Panc1 (cell line): ENCODE results near the gene MYO3B. TPM values are rescaled to one million over a fixed set of nuclear protein-coding genes. Genes with fewer than 3 reads are reported as not detected.
"Not testable (repeated sequence)": the region's sequence is repeated elsewhere in the genome, so short reads cannot be mapped to it uniquely, and the experiment has no call there.

Experiments
- ATAC-seq: fragments of 200-7000 bp; cut with Tn5 transposase; 2 replicates; pipeline ENCODE4 v1.9.1; 2020; ENCODE audit warnings: mild to moderate bottlenecking, moderate library complexity
- BruUV-seq: library from RNA; stranded (reverse); fragments of 400-500 nt; replicated peaks from 2 replicates; lab custom pipeline; 2021; lab: Mats Ljungman, UMichigan
- CTCF ChIA-PET: fragments of 300-600 bp; sonication (Branson Sonifier 250); formaldehyde crosslinking; loops from one replicate; lab custom pipeline; 2022; ENCODE audit warnings: antibody characterized with exemption; lab: Charles Lee
- POLR2A ChIA-PET: fragments of 300-600 bp; sonication (Branson Sonifier 250); formaldehyde crosslinking; loops from one replicate; lab custom pipeline; 2022; ENCODE audit warnings: antibody characterized with exemption; lab: Charles Lee
- DNase-seq: peaks from one replicate; pipeline ENCODE4 v3.0.0-alpha.2; 2010; ENCODE audit warnings: low read depth, low spot score
- H3K27ac ChIP-seq: 2 replicates; pipeline ENCODE4 v1.5.1; 2011; ENCODE audit warnings: mild to moderate bottlenecking, low read length, inconsistent platforms
- H3K27me3 ChIP-seq: fragments of 200-500 bp; sonication (Bioruptor generic); 2 replicates; pipeline ENCODE4 v1.6.0; 2014; ENCODE audit warnings: low read length, inconsistent platforms; ENCODE audit not compliant: control insufficient read depth, insufficient read depth
- H3K36me3 ChIP-seq: fragments of 200-500 bp; sonication (Bioruptor generic); 2 replicates; pipeline ENCODE4 v1.5.1; 2014; ENCODE audit warnings: inconsistent platforms, mild to moderate bottlenecking, low read length, moderate library complexity; ENCODE audit not compliant: control insufficient read depth, insufficient read depth
- H3K4me1 ChIP-seq: 2 replicates; pipeline ENCODE4 v1.5.1; 2011; ENCODE audit warnings: inconsistent platforms, mild to moderate bottlenecking, low read length, moderate library complexity; ENCODE audit not compliant: control insufficient read depth, insufficient read depth
- H3K4me3 ChIP-seq, 2 experiments: 2 replicates each; pipeline ENCODE4 v1.5.1; 2011 to 2012; ENCODE audit warnings: low read depth in 2 of 2, low read length in 2 of 2, mild to moderate bottlenecking in 2 of 2, inconsistent platforms in 1 of 2, moderate library complexity in 1 of 2
- H3K9me3 ChIP-seq: fragments of 200-500 bp; sonication (Bioruptor generic); 2 replicates; pipeline ENCODE4 v1.5.1; 2014; ENCODE audit warnings: low read depth, mild to moderate bottlenecking, inconsistent platforms, low read length, moderate library complexity; ENCODE audit not compliant: control insufficient read depth, insufficient read depth
- CTCF ChIP-seq: fragments of 450-650 bp; IDR thresholded peaks from 2 replicates; pipeline ENCODE4 v1.5.1; 2017; ENCODE audit warnings: mild to moderate bottlenecking
- POLR2AphosphoS5 ChIP-seq: IDR thresholded peaks from 2 replicates; pipeline ENCODE4 v1.6.1; 2012; ENCODE audit warnings: mild to moderate bottlenecking, low read depth, low read length, moderate library complexity
- REST ChIP-seq, 2 experiments: IDR thresholded peaks; 2 replicates each; pipeline ENCODE4 v1.6.1; 2011 to 2012; ENCODE audit warnings: low read depth in 2 of 2, control low read depth in 1 of 2, low read length in 1 of 2, mild to moderate bottlenecking in 1 of 2, moderate library complexity in 1 of 2; ENCODE audit not compliant: insufficient read depth in 1 of 2
- SIN3A ChIP-seq: IDR thresholded peaks from 2 replicates; pipeline ENCODE4 v1.6.1; 2012; ENCODE audit warnings: low read depth, mild to moderate bottlenecking, low read length, moderate library complexity, borderline replicate concordance; ENCODE audit not compliant: insufficient read depth
- TCF7L2 ChIP-seq: IDR thresholded peaks from 2 replicates; pipeline ENCODE4 v1.6.1; 2011; ENCODE audit warnings: mild to moderate bottlenecking, low read depth, low read length, inconsistent platforms
- in situ Hi-C: cut with HindIII; loops from 2 replicates; pipeline ENCODE4 v1.10.0; 2016; ENCODE audit warnings: low sequenced_read_pairs, low pct_unique_long_range_greater_than_20kb
- intact Hi-C: fragments of 100-400 bp; cut with micrococcal nuclease; formaldehyde crosslinking; loops from one replicate; pipeline ENCODE4 v1.10.0; 2022; ENCODE audit not compliant: unreplicated experiment
- total RNA-seq: library from RNA; stranded (reverse); gene quantifications from one replicate; pipeline ENCODE4 v1.2.1, GENCODE V29; 2021; ENCODE audit not compliant: unreplicated experiment

MYO3B gene
- total RNA-seq, 1 experiment from 2014 or later, result 0.05 TPM

- ChIA-PET CTCF (no interaction called here), POLR2A (no interaction called here)
- Histone ChIP-seq H3K9me3 (no peaks in the 10 kb centered on the region), H3K27me3 (no peaks in the 10 kb centered on the region), H3K4me3 (no peak overlapping the region), H3K27ac (no peak overlapping the region), H3K36me3 (no peaks in the 10 kb centered on the region), H3K4me1 (no peaks in the 10 kb centered on the region)
- no peak for DNase-seq
- TF ChIP-seq POLR2AphosphoS5 (no peak), CTCF (no peak), TCF7L2 (no peak), REST (IDR thresholded peaks at IDR 0.05; ENCODE audit: insufficient read depth in 1 of 2, low read depth in 2 of 2, low read length in 1 of 2) (no peak), SIN3A (no peak)
- in situ Hi-C loops (no loop called here), intact Hi-C loops (no loop called here)
- BruUV-seq, result no TSS peak
- no peak for ATAC-seq
Measured at GRCh38 chr2:170262806-170263205, 84.9 kb downstream of the MYO3B start.

- CTCF ChIA-PET, in situ Hi-C loops, POLR2A ChIA-PET, DNase-seq, H3K4me3 ChIP-seq, H3K36me3 ChIP-seq, H3K9me3 ChIP-seq, BruUV-seq, H3K27me3 ChIP-seq, intact Hi-C loops, H3K27ac ChIP-seq, H3K4me1 ChIP-seq, ATAC-seq: not testable (repeated sequence)
Measured at GRCh38 chr2:170263728-170264521, 86.0 kb downstream of the MYO3B start.

GRCh38 chr2:170264522-170264860 is 86.5 kb downstream of the MYO3B start:
- no peaks in the 10 kb centered on the region for H3K36me3 ChIP-seq
- no peaks in the 10 kb centered on the region for H3K27me3 ChIP-seq
- POLR2A ChIA-PET, result no interaction called here
- DNase-seq (no peak), ATAC-seq (no peak)
- H3K4me3 ChIP-seq, result no peak overlapping the region
- CTCF ChIA-PET, result no interaction called here
- H3K27ac ChIP-seq, result no peak overlapping the region
- intact Hi-C loops (no loop called here), in situ Hi-C loops (no loop called here)
- H3K4me1 ChIP-seq, result no peaks in the 10 kb centered on the region
- no peaks in the 10 kb centered on the region for H3K9me3 ChIP-seq
- TF ChIP-seq TCF7L2 (no peak), SIN3A (no peak), REST (IDR thresholded peaks at IDR 0.05; ENCODE audit: insufficient read depth in 1 of 2, low read depth in 2 of 2, low read length in 1 of 2) (no peak), POLR2AphosphoS5 (no peak), CTCF (no peak)
- BruUV-seq, result no TSS peak
